Right lobe of liver (tissue), 6 donors: Measurements from ENCODE around the gene TMEM239. TPM values are rescaled to one million over a fixed set of nuclear protein-coding genes. Genes with fewer than 3 reads are reported as not detected.

ENCODE experiments used
- ATAC-seq, 4 donors: fragments of 200-7000 bp; cut with Tn5 transposase; one replicate each; pipeline ENCODE4 v1.9.1; 2020; ENCODE audit warnings: mild to moderate bottlenecking in 4 of 4, moderate library complexity in 4 of 4
- DNase-seq, 3 donors: peaks; one replicate each; pipeline ENCODE4 v3.0.0-alpha.2; 2020
- H3K27ac ChIP-seq, 3 donors: fragments of 200-600 bp; one replicate each; pipeline ENCODE4 v1.8.0; 2022
- H3K27me3 ChIP-seq, 2 donors: fragments of 200-600 bp; one replicate each; pipeline ENCODE4 v1.8.0; 2022
- H3K36me3 ChIP-seq, 4 donors: fragments of 200-600 bp; sonication (generic) in 1 of 4; one replicate each; pipeline versions ENCODE4 v1.5.1 to v1.8.0; 2017 to 2022; ENCODE audit warnings: control low read depth in 1 of 4
- H3K4me1 ChIP-seq, 4 donors: fragments of 200-600 bp; sonication (generic) in 1 of 4; one replicate each; pipeline versions ENCODE4 v1.5.1 to v1.8.0; 2017 to 2022; ENCODE audit warnings: control low read depth in 1 of 4
- H3K4me3 ChIP-seq, 3 donors: fragments of 200-600 bp; one replicate each; pipeline ENCODE4 v1.8.0; 2022
- H3K9me3 ChIP-seq, 4 donors: fragments of 200-600 bp; sonication (generic) in 1 of 4; one replicate each; pipeline versions ENCODE4 v1.5.1 to v1.8.0; 2017 to 2022; ENCODE audit warnings: control low read depth in 1 of 4
- CTCF ChIP-seq, 4 donors: fragments of 200-600 bp in 3 of 4; fragments of 450-650 bp in 1 of 4; IDR thresholded peaks; one replicate each; pipeline versions ENCODE4 v1.5.1 to v1.8.0; 2016 to 2022; ENCODE audit warnings: antibody characterized with exemption in 4 of 4, mild to moderate bottlenecking in 2 of 4
- POLR2A ChIP-seq: fragments of 450-650 bp; IDR thresholded peaks from one replicate; pipeline ENCODE4 v1.6.1; 2017; ENCODE audit warnings: antibody characterized with exemption, mild to moderate bottlenecking
- WGBS: methylation state at CpG from one replicate; pipeline ENCODE4 v1.1.6; 2018; ENCODE audit warnings: low coverage, low lambda C conversion rate; ENCODE audit not compliant: insufficient coverage; ENCODE audit errors: missing lambda C conversion rate; 5-methylcytosine and 5-hydroxymethylcytosine counted together
- intact Hi-C, 2 donors: fragments of 100-400 bp; cut with DNase I; formaldehyde crosslinking; loops; one replicate each; pipeline versions ENCODE4 v1.11.2 to v1.14.1; 2022
- total RNA-seq, 6 experiments: library from RNA; depleted of rRNA in 2 of 6; stranded (reverse); fragments of >200 nt in 2 of 6; fragmentation: NEBNext Ultra II Directional in 3 of 6; extraction: Animal tissue kit (Norgen Biotek cat#: 25700) in 3 of 6; gene quantifications; one replicate each; pipeline versions ENCODE4 v1.1.0 to v1.2.4, GENCODE V29; 2016 to 2023
- donor health status: DM: no; HTN: yes; CAD: no.
- donor health status: DM: no; HTN: no; CAD: no.
- donor health status: DM: no; HTN: no; CAD: no.
- donor health status: DM: no; HTN: yes; CAD: no.
- donor health status: DM: no; HTN: yes; CAD: no.

Gene TMEM239
- total RNA-seq, 6 experiments from 2014 or later: not detected

DNA sequence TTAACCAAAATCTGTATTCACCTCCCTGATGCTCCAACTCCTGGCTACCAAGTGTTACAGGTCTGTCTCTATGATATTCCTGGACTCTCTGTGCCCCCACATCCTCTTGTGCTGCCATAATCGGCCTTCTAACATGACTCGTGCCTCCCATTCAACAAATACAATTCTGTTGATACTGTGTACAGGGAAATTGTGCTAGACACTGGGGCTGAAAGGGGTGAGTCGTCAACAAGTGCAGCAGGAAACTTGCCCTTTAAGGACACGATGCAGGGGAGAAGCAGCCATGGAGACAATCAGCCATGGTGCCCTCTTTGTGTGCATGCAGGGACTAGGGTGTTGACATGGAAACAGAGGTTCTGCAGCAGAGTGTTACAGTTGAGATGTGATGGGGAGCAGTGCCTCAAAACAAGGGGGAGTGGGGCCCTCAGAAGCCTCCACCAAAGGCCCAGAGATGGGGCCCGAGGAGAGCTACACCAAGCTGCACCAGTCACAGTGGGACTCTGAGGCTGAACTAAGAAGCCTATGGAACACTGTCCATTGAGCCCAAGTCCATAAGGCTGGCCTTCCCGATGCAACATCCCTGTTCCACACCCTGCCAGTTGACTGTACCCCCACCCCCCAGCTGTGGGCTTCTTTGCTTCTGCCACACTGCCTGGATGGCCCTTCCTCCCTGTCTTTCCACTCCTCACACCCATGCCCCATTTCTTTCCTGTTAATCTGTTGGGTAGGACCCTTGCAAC is 21.2 kb downstream of the TMEM239 start:
- intact Hi-C loops: no loop called here

DNA sequence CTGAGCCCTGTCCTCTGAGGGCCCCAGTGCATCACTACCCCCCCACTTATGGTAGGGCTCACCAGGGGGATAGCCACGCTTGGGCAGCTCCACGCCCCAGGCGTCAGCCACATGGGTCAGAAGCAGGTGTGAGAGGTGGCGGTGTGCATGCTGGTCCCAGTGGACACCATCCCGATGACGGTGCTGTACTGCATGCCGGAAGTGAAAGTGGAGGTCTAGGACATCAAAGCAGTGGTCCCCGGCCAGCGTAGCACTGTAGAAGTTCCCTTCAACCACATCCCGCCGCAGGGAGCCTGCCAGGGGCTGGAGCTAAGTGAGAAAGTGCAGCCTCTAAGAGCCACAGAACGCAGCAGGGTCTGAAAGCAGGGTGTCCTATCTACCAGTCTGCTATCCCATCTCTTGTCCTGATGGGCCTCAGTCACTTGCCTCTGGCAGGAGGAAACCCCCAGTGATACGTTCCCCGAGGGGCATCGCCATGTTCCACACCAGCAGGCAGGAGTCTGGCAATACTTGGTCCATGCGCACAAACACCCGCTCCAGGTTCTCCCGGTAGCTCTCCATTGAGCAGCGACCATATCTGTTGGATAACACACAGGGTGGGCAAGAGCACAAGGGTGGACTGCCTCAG is 22.1 kb downstream of the TMEM239 start:
- DNase-seq (no peak), ATAC-seq (no peak)
- H3K27ac ChIP-seq: no peak overlapping the region
- no peaks in the 10 kb centered on the region for H3K36me3 ChIP-seq
- peaks cover 0 to 17% (median 2%) of the 10 kb centered on the region in 4 donors for H3K4me1 ChIP-seq
- intact Hi-C loops: no loop called here
- TF ChIP-seq POLR2A (no peak), CTCF (IDR thresholded peaks at IDR 0.05) (no peak)
- H3K9me3 ChIP-seq: no peaks in the 10 kb centered on the region
- 100% methylated on average over 5 of the region's 19 CpGs for WGBS
- no peaks in the 10 kb centered on the region for H3K27me3 ChIP-seq
- no peak overlapping the region for H3K4me3 ChIP-seq

More for the DNA sequence above, 21.2 kb downstream of the TMEM239 start:
- no peak overlapping the region for H3K27ac ChIP-seq
- no peak for ATAC-seq
- TF ChIP-seq CTCF (IDR thresholded peaks at IDR 0.05): no peak
- no peak for TF ChIP-seq POLR2A
- H3K4me3 ChIP-seq: no peak overlapping the region
- H3K4me1 ChIP-seq: peaks cover 0 to 17% (median 2%) of the 10 kb centered on the region in 4 donors
- WGBS: 90% methylated on average over 4 of the region's 6 CpGs
- DNase-seq: no peak
- no peaks in the 10 kb centered on the region for H3K36me3 ChIP-seq
- H3K9me3 ChIP-seq: no peaks in the 10 kb centered on the region
- no peaks in the 10 kb centered on the region for H3K27me3 ChIP-seq

- Histone ChIP-seq H3K9me3 (no peaks in the 10 kb centered on the region), H3K27me3 (no peaks in the 10 kb centered on the region), H3K36me3 (no peaks in the 10 kb centered on the region), H3K27ac (no peak overlapping the region), H3K4me1 (peaks cover 0 to 17% (median 2%) of the 10 kb centered on the region in 4 donors), H3K4me3 (no peak overlapping the region)
- DNase-seq: no peak
- 82% methylated on average over 3 of the region's 15 CpGs for WGBS
- TF ChIP-seq POLR2A (no peak), CTCF (IDR thresholded peaks at IDR 0.05) (no peak)
- ATAC-seq: no peak
- intact Hi-C loops: no loop called here
Measured at GRCh38 chr20:2838847-2839671, 22.9 kb downstream of the TMEM239 start.

DNA sequence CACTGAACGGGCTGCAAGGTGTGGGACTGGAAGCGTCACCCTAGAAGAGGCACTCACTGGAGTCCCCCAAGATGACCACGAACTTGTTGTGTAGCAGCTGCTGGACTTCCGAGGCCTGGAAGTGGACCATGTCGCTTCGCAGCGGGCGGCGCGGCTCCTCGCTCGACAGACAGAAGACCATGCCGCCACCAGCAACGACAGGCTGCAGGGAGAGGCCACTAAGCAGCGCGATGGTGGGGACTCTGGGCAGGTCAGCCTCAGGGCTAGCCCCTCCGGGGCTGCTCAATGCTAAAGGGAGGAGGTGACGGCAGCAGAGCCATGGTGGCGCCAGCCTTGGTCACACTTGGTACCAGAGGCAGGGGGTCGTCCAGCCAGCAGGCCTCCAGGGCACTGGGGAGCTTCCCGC is 23.6 kb downstream of the TMEM239 start:
- Histone ChIP-seq H3K27me3 (no peaks in the 10 kb centered on the region), H3K36me3 (no peaks in the 10 kb centered on the region), H3K4me3 (peak overlapping the region; percentile 83 to 97 (median 96)), H3K9me3 (no peaks in the 10 kb centered on the region), H3K27ac (peak overlapping the region in 1 of 3 donors; percentile 71), H3K4me1 (peaks cover 0 to 17% (median 2%) of the 10 kb centered on the region in 4 donors)
- ATAC-seq (no peak), DNase-seq (no peak)
- no peak for TF ChIP-seq CTCF (IDR thresholded peaks at IDR 0.05)
- no peak for TF ChIP-seq POLR2A
- WGBS: no CpG with 5 or more reads among the region's 21 CpGs
- intact Hi-C loops: no loop called here
